Esophagus squamous epithelium (tissue), 5 donors: ENCODE measurements around the gene DPCD. TPM values are rescaled to one million over a fixed set of nuclear protein-coding genes. Genes with fewer than 3 reads are reported as not detected.

Experiments
- DNase-seq: peaks from one replicate; lab custom pipeline; 2025; lab: John Stamatoyannopoulos, UW
- H3K27ac ChIP-seq, 4 donors: fragments of 200-600 bp; sonication (generic); one replicate each; pipeline ENCODE4 v1.5.1; 2016 to 2019; ENCODE audit warnings: mild to moderate bottlenecking in 1 of 4
- H3K27me3 ChIP-seq, 4 donors: fragments of 200-600 bp; sonication (generic); 1 replicate in 3 of 4; 2 replicates in 1 of 4; pipeline versions ENCODE4 v1.5.1 to v1.6.0; 2017 to 2021; ENCODE audit warnings: antibody characterized with exemption in 1 of 4
- H3K36me3 ChIP-seq, 3 donors: fragments of 200-600 bp; sonication (generic); one replicate each; pipeline ENCODE4 v1.5.1; 2016 to 2019
- H3K4me1 ChIP-seq, 3 donors: fragments of 200-600 bp; sonication (generic); one replicate each; pipeline ENCODE4 v1.5.1; 2017 to 2019
- H3K4me3 ChIP-seq, 4 donors: fragments of 200-600 bp; sonication (generic); 1 replicate in 3 of 4; 2 replicates in 1 of 4; pipeline ENCODE4 v1.5.1; 2016 to 2019; ENCODE audit warnings: mild to moderate bottlenecking in 2 of 4, moderate library complexity in 1 of 4
- H3K9me3 ChIP-seq, 3 donors: fragments of 200-600 bp; sonication (generic); one replicate each; pipeline ENCODE4 v1.5.1; 2016 to 2019
- CTCF ChIP-seq, 6 experiments: fragments of 450-650 bp in 4 of 6; fragments of 200-600 bp in 2 of 6; sonication (generic) in 2 of 6; IDR thresholded peaks; one replicate each; pipeline ENCODE4 v1.5.1; 2016 to 2019; ENCODE audit warnings: antibody characterized with exemption in 6 of 6, mild to moderate bottlenecking in 4 of 6, moderate library complexity in 4 of 6
- POLR2A ChIP-seq, 4 donors: fragments of 450-650 bp; IDR thresholded peaks; one replicate each; pipeline ENCODE4 v1.6.1; 2017; ENCODE audit warnings: antibody characterized with exemption in 4 of 4, mild to moderate bottlenecking in 4 of 4, moderate library complexity in 3 of 4
- WGBS, 2 donors: methylation state at CpG; one replicate each; pipeline ENCODE4 v1.1.5; 2018; 5-methylcytosine and 5-hydroxymethylcytosine counted together
- intact Hi-C: fragments of 100-400 bp; cut with DNase I; formaldehyde crosslinking; loops from one replicate; pipeline ENCODE4 v1.15.0; 2022
- total RNA-seq, 4 donors: library from RNA; depleted of rRNA; stranded (reverse); fragments of >200 nt; gene quantifications; one replicate each; pipeline ENCODE4 v1.1.0, GENCODE V29; 2016
- donor health status: DM: yes; HTN: yes; CAD: no.

Gene DPCD
- total RNA-seq, 4 donors from 2014 or later: 17.4 to 37.9 (median 28.3) TPM

- no peak overlapping the region for H3K27ac ChIP-seq
- H3K36me3 ChIP-seq: no peaks in the 10 kb centered on the region
- peaks cover 3 to 80% (median 13%) of the 10 kb centered on the region in 4 donors for H3K27me3 ChIP-seq
- no peak for DNase-seq
- intact Hi-C loops: no loop called here
- WGBS, 2 donors: 58 to 74% methylated on average over 9 to 10 of the region's 11 CpGs
- H3K4me1 ChIP-seq: peaks cover 0 to 14% (median 7%) of the 10 kb centered on the region in 3 donors
- TF ChIP-seq CTCF (IDR thresholded peaks at IDR 0.05): no peak
- no peak for TF ChIP-seq POLR2A (IDR thresholded peaks at IDR 0.05)
- no peak overlapping the region for H3K4me3 ChIP-seq
- H3K9me3 ChIP-seq: no peaks in the 10 kb centered on the region
Observed at GRCh38 chr10:101563497-101564040, 24.6 kb upstream of the DPCD start.

- Histone ChIP-seq H3K27me3 (peaks cover 4 to 90% (median 14%) of the 10 kb centered on the region in 4 donors), H3K27ac (no peak overlapping the region), H3K36me3 (no peaks in the 10 kb centered on the region), H3K4me3 (no peak overlapping the region), H3K9me3 (no peaks in the 10 kb centered on the region), H3K4me1 (peaks cover 3 to 16% (median 9%) of the 10 kb centered on the region in 3 donors)
- no peak for DNase-seq
- TF ChIP-seq POLR2A (IDR thresholded peaks at IDR 0.05) (no peak), CTCF (IDR thresholded peaks at IDR 0.05) (no peak)
- WGBS, 2 donors: 63 to 73% methylated on average over 8 of the region's 15 CpGs
- intact Hi-C loops: no loop called here
Observed at GRCh38 chr10:101564490-101564991, 23.6 kb upstream of the DPCD start.

GRCh38 chr10:101565370-101565900 lies 22.7 kb upstream of the DPCD start:
- Histone ChIP-seq H3K36me3 (no peaks in the 10 kb centered on the region), H3K27me3 (peaks cover 4 to 96% (median 15%) of the 10 kb centered on the region in 4 donors), H3K9me3 (no peaks in the 10 kb centered on the region), H3K27ac (no peak overlapping the region), H3K4me1 (peaks cover 11 to 25% (median 15%) of the 10 kb centered on the region in 3 donors), H3K4me3 (no peak overlapping the region)
- TF ChIP-seq POLR2A (IDR thresholded peaks at IDR 0.05) (no peak), CTCF (IDR thresholded peaks at IDR 0.05) (no peak)
- no peak for DNase-seq
- WGBS, 2 donors: 64 to 85% methylated on average over 3 to 5 of the region's 5 CpGs
- intact Hi-C loops: loop anchor here (5.0 kb wide), 1 partner anchor 348 kb away; no protein-coding TSS in a partner anchor

GRCh38 chr10:101565936-101566332 lies 22.2 kb upstream of the DPCD start:
- Histone ChIP-seq H3K9me3 (no peaks in the 10 kb centered on the region), H3K27ac (no peak overlapping the region), H3K27me3 (peaks cover 4 to 99% (median 15%) of the 10 kb centered on the region in 4 donors), H3K4me3 (no peak overlapping the region), H3K4me1 (peaks cover 16 to 30% (median 20%) of the 10 kb centered on the region in 3 donors), H3K36me3 (no peaks in the 10 kb centered on the region)
- 44 to 63% methylated on average over 2 to 8 of the region's 8 CpGs for WGBS, 2 donors
- DNase-seq: no peak
- TF ChIP-seq CTCF (IDR thresholded peaks at IDR 0.05) (no peak), POLR2A (IDR thresholded peaks at IDR 0.05) (no peak)
- intact Hi-C loops: loop anchor here (5.0 kb wide), 1 partner anchor 349 kb away; no protein-coding TSS in a partner anchor
